Tibial nerve (tissue), 4 donors: ENCODE measurements around the gene USP13. TPM values are rescaled to one million over a fixed set of nuclear protein-coding genes. Genes with fewer than 3 reads are reported as not detected.

Source experiments
- DNase-seq, 2 donors: peaks; one replicate each; pipeline ENCODE4 v3.0.0-alpha.2; 2019; ENCODE audit warnings: low spot score in 2 of 2
- H3K27ac ChIP-seq, 4 donors: fragments of 200-600 bp; sonication (generic) in 3 of 4; one replicate each; pipeline ENCODE4 v1.5.1; 2017 to 2019; ENCODE audit warnings: mild to moderate bottlenecking in 1 of 4
- H3K27me3 ChIP-seq, 2 donors: fragments of 200-600 bp; sonication (generic) in 1 of 2; one replicate each; pipeline versions ENCODE4 v1.5.1 to v1.6.0; 2017 to 2019
- H3K36me3 ChIP-seq, 3 donors: fragments of 200-600 bp; sonication (generic); one replicate each; pipeline ENCODE4 v1.5.1; 2018 to 2019
- H3K4me1 ChIP-seq, 4 donors: fragments of 200-600 bp; sonication (generic) in 3 of 4; one replicate each; pipeline ENCODE4 v1.5.1; 2017 to 2019
- H3K4me3 ChIP-seq, 4 donors: fragments of 200-600 bp; sonication (generic) in 3 of 4; one replicate each; pipeline ENCODE4 v1.5.1; 2017 to 2019; ENCODE audit warnings: mild to moderate bottlenecking in 1 of 4, moderate library complexity in 1 of 4
- H3K9me3 ChIP-seq, 4 donors: fragments of 200-600 bp; sonication (generic) in 3 of 4; one replicate each; pipeline ENCODE4 v1.5.1; 2017 to 2019
- CTCF ChIP-seq, 5 experiments: fragments of 200-600 bp in 3 of 5; fragments of 450-650 bp in 2 of 5; sonication (generic) in 3 of 5; IDR thresholded peaks; one replicate each; pipeline ENCODE4 v1.5.1; 2016 to 2019; ENCODE audit warnings: antibody characterized with exemption in 5 of 5, mild to moderate bottlenecking in 3 of 5, moderate library complexity in 2 of 5
- EP300 ChIP-seq, 2 donors: sonication (generic); formaldehyde crosslinking; IDR thresholded peaks; one replicate each; pipeline ENCODE4 v1.6.1; 2017; ENCODE audit warnings: antibody characterized with exemption in 2 of 2, mild to moderate bottlenecking in 1 of 2
- POLR2A ChIP-seq, 2 donors: fragments of 450-650 bp; IDR thresholded peaks; one replicate each; pipeline ENCODE4 v1.6.1; 2017; ENCODE audit warnings: antibody characterized with exemption in 2 of 2, mild to moderate bottlenecking in 2 of 2, moderate library complexity in 2 of 2
- WGBS, 2 donors: methylation state at CpG; one replicate each; pipeline ENCODE4 v1.1.5; 2018; 5-methylcytosine and 5-hydroxymethylcytosine counted together
- total RNA-seq, 4 donors: library from RNA; depleted of rRNA; stranded (reverse); fragments of >200 nt; gene quantifications; one replicate each; pipeline ENCODE4 v1.1.0, GENCODE V29; 2016

The USP13 gene
- total RNA-seq, 4 donors from 2014 or later: 9.8 to 16.7 (median 14.2) TPM

DNA sequence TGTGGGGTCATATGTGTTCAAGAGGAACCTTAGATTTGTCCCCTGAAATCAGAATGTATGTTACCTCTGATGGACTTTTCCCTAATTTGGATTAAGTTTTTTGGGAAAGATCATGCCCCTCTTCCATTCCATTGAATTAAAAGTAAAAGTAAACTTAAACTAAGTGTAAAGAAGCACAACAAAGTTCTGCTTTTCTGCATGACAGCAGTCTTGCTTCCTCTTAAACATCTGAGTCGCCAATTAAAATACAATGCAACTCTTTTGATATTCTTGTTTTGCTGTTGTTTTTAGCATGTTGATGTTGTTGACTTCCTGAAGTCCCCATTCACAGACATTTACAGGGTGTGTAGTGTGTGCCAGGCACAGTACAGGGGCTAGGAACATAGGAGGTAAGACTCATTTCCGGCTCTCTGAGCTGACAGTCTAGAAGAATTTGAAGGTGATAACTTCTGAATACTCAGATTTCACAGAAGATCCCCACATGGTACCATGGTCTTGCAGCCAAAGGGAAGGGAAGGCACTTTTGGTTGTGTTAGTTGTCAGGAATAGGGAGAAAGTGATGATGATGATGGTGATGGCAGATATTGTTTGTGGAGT, 45.0 kb downstream of the USP13 start:
- Histone ChIP-seq H3K4me1 (no peaks in the 10 kb centered on the region), H3K9me3 (no peaks in the 10 kb centered on the region), H3K36me3 (peaks cover 0 to 18% (median 0%) of the 10 kb centered on the region in 3 donors), H3K4me3 (no peak overlapping the region), H3K27me3 (no peaks in the 10 kb centered on the region), H3K27ac (no peak overlapping the region)
- DNase-seq: no peak
- TF ChIP-seq EP300 (IDR thresholded peaks at IDR 0.05): no peak
- no peak for TF ChIP-seq POLR2A (IDR thresholded peaks at IDR 0.05)
- no peak for TF ChIP-seq CTCF (IDR thresholded peaks at IDR 0.05)
- 90 to 97% methylated on average over 2 of the region's 2 CpGs for WGBS, 2 donors

DNA sequence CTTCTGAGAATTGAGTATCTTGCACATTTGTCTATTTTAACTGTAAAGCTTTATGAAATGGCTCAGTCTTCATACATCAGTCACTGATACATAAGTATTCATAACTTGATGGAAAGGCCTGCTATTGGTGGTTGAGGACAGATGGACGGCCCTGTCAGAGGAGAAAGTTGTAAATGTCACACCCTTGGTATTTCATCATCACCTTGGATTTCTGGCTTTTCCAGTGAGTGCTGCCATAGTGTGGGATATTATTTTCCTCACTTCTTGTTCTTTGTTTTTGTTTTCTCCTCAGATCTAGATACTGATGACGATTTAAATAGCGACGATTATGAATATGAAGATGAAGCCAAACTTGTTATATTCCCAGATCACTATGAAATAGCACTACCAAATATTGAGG, 47.9 kb downstream of the USP13 start:
- no peak for TF ChIP-seq CTCF (IDR thresholded peaks at IDR 0.05)
- TF ChIP-seq POLR2A (IDR thresholded peaks at IDR 0.05): no peak
- no peak for TF ChIP-seq EP300 (IDR thresholded peaks at IDR 0.05)
- H3K4me3 ChIP-seq: no peak overlapping the region
- no peaks in the 10 kb centered on the region for H3K4me1 ChIP-seq
- H3K9me3 ChIP-seq: no peaks in the 10 kb centered on the region
- no peak overlapping the region for H3K27ac ChIP-seq
- 95 to 96% methylated on average over 4 of the region's 4 CpGs for WGBS, 2 donors
- peaks cover 0 to 18% (median 0%) of the 10 kb centered on the region in 3 donors for H3K36me3 ChIP-seq
- no peaks in the 10 kb centered on the region for H3K27me3 ChIP-seq
- DNase-seq: no peak

GRCh38 chr3:179701176-179701827, 48.5 kb downstream of the USP13 start:
- Histone ChIP-seq H3K4me1 (no peaks in the 10 kb centered on the region), H3K27me3 (no peaks in the 10 kb centered on the region), H3K36me3 (peaks cover 0 to 18% (median 0%) of the 10 kb centered on the region in 3 donors), H3K27ac (no peak overlapping the region), H3K4me3 (no peak overlapping the region), H3K9me3 (no peaks in the 10 kb centered on the region)
- WGBS, 2 donors: 83 to 86% methylated on average over 12 of the region's 12 CpGs
- TF ChIP-seq EP300 (IDR thresholded peaks at IDR 0.05) (no peak), CTCF (IDR thresholded peaks at IDR 0.05) (no peak), POLR2A (IDR thresholded peaks at IDR 0.05) (no peak)
- DNase-seq: no peak

DNA sequence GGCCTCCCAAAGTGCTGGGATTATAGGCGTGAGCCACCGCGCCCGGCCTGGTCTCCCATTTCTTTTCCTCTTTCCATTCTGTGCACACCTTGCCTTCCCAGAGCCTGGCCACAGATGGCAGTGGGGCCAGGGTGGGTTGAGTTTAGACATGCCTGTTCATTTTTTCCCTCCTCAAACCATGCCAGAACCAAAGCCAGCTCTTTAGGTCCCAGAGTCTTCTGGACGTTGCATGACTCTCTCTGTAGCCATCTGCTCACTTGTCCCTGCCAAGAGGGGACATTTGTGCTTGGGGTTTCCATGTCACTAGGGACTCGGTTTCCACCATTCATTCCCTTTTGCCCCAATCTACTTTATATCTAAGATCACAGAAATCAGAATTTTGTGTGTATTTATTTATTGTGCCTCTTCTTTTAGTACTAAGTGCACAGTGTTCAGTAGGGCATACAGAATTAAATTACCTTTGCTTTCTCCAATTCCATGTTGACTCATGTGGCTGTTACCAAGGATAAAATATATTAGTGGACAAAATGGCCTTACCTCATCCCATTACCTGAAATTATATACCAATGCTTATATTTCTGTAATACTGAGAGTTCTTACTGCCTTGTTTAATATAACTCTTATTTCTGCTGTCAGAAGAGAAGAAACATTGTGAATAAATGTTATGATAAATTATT, 49.6 kb downstream of the USP13 start:
- Histone ChIP-seq H3K4me3 (no peak overlapping the region), H3K27me3 (no peaks in the 10 kb centered on the region), H3K9me3 (no peaks in the 10 kb centered on the region), H3K4me1 (no peaks in the 10 kb centered on the region), H3K27ac (no peak overlapping the region), H3K36me3 (peaks cover 0 to 27% (median 0%) of the 10 kb centered on the region in 3 donors)
- WGBS, 2 donors: 96 to 98% methylated on average over 5 to 6 of the region's 6 CpGs
- TF ChIP-seq POLR2A (IDR thresholded peaks at IDR 0.05): no peak
- no peak for TF ChIP-seq CTCF (IDR thresholded peaks at IDR 0.05)
- no peak for TF ChIP-seq EP300 (IDR thresholded peaks at IDR 0.05)
- DNase-seq: no peak

GRCh38 chr3:179703816-179704215, 51.0 kb downstream of the USP13 start:
- TF ChIP-seq EP300 (IDR thresholded peaks at IDR 0.05) (no peak), CTCF (IDR thresholded peaks at IDR 0.05) (no peak), POLR2A (IDR thresholded peaks at IDR 0.05) (no peak)
- Histone ChIP-seq H3K4me3 (no peak overlapping the region), H3K4me1 (no peaks in the 10 kb centered on the region), H3K36me3 (peaks cover 0 to 39% (median 0%) of the 10 kb centered on the region in 3 donors), H3K9me3 (no peaks in the 10 kb centered on the region), H3K27ac (no peak overlapping the region), H3K27me3 (no peaks in the 10 kb centered on the region)
- no peak for DNase-seq
- 89 to 94% methylated on average over 3 of the region's 3 CpGs for WGBS, 2 donors
